ENCODE measurements around the gene TMEM270.
"Not testable (repeated sequence)": the region's sequence is repeated elsewhere in the genome, so short reads cannot be mapped to it uniquely, and the experiment has no call there.

The TMEM270 gene, protein sequence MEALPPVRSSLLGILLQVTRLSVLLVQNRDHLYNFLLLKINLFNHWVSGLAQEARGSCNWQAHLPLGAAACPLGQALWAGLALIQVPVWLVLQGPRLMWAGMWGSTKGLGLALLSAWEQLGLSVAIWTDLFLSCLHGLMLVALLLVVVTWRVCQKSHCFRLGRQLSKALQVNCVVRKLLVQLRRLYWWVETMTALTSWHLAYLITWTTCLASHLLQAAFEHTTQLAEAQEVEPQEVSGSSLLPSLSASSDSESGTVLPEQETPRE

GRCh38 chr7:73860859-73861258 is at the start of gene TMEM270:
TSS of gene TMEM270 (plus strand) at chr7:73861159. CDS start at chr7:73861195, 36 bp downstream.
- DNase-seq (ENCODE audit: low read depth) = no peak

DNA sequence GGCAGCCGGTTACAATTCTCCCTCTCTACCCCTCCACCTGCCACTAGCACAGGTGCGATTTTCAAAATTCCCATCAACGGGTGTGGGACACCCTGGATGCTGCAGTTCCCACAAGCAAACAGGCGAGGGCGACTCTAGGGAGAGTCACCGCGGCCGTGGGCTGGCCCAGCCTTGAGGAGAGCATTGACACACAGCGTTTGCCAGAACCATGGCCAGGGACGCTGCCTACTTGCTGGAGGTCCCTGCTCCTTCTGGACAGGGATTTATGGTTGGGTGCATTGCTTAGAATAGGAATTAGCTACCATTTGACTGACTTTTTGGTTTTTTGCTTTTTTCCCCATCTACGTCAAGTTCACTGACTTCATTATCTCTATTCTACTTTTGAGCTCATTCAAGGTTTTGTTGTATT is 49.2 kb upstream of the TMEM270 start:
- DNase-seq (ENCODE audit: low read depth) = peak; percentile 8

DNA sequence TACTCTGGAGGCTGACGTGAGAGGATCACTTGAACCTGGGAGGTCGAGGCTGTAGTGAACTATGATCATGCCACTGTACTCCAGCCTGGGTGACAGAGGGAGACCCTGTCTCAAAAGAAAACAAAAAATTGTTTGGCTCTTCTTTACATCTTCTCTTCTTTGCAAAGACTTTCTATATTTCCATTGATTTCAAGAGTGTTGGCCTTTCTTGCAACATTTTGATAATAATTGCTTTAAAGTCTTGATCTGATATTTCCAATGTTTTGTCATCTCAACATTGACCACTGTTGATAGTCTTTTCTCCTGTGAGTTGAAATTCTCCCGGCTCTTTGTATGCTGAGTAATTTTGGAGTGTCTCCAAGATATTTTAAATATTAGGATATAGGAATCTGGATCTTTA is 48.0 kb upstream of the TMEM270 start:
- no peak for DNase-seq (ENCODE audit: low read depth)

DNA sequence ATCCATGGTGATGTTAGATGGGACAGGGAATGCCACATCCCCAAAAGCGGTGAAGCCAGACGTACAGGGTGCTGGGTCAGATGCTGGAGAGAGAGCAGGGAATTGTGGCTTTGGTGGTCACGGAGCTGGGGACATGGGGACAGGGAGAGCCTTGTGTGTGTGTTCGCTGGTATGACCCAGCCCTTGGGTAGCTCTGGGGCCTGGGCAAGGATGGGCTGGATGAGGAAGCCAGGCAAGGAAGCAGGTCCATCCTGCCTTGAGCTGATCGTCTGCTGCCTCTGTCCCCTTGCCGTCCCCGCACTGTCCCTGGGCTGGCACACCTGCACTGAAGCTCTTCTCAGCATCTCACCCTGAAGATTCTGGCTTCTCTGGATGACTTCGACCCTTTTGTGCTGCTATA is 45.5 kb upstream of the TMEM270 start:
- DNase-seq (ENCODE audit: low read depth) = no peak

- DNase-seq (ENCODE audit: low read depth) = no peak
Observed at GRCh38 chr7:73817121-73817520, 43.8 kb upstream of the TMEM270 start.

DNA sequence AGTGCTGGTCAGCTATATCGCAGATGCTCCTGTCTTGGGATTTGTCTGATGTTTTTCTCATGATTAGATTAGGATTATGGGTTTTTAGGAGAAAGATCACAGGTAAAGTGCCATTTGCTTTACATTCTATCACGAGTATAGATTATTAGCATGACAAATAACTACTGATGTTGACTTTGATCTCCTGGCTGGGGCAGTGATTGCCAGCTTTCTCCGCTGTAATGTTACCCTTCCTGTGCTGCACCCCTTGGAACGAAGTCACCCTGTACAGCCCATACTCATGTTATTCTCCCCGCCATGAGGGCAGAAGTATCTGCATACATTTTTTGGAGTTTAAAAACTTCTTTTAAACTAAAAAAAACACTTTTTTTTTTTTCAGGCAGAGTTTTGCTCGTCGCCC is 40.9 kb upstream of the TMEM270 start:
- DNase-seq (ENCODE audit: low read depth) = no peak

DNA sequence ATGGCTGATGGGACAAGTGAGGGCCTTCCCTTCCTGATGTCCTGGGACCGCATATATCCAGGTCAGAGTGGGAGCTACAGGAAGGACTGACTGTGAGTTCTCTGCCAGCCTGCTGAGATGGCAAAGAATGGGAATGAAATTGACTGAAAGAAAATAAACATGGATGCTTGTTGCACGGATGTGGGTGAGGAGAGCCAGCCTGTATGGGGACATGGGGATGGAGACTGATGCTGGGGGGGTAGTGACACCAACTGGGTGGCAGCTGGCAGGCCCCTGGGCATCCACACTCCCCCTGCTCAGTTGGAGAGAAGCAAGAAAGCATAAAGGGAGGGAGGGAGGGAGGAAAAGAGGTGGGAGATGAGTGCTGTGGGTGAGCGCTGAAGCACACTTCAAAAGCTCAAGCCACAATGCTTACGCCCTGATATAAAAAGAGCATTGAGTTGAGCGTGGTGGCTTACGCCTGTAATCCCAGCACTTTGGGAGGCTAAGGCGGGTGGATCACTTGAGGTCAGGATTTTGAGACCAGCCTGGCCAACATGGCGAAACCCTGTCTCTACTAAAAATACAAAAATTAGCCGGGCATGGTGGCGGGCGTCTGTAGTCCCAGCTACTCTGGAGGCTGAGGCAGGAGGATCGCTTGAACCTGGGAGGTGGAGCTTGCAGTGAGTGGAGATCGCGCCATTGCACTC is 39.2 kb upstream of the TMEM270 start:
- not testable (repeated sequence) for DNase-seq (ENCODE audit: low read depth)

DNA sequence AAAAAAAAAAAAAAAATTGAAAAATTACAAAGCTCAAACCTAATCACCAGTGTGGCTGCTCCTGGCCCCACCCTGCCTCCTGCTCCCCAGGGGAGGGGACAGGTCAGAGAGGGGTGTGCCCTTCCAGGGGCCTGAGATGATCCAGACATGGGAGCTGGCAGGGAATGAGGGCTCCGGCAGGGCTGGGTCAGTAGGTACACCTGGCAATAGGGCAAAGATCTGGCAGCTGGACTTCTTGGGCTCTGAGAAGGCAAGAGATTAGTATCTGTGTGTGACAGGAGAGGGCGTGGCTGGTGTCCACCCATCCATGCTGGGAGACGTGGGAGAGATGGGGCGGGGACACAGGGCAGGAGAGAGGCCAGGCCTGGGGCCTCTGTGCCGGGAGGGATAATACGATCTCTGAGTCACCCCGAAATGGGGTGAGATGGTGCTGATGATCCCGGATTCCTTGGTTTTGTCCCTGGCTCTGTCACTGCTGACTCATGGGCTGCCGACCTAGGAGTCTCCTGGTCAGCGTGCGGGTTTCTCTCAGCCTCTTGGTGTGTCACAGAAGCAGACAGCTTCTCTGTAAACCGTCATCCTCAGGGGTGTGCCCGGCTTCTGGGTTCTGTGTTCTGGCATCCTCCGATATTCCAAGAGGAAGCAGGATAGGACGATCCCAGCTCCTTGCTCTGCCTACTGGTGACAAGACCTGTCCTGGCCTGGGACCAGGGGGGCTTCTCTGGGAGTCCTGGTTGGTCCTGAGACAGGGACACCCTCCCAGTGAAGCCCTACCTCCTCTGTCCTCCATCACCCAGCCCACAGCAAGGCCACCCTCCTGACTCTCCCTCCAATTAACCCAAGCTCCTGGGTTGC is 38.4 kb upstream of the TMEM270 start:
- no peak for DNase-seq (ENCODE audit: low read depth)

DNA sequence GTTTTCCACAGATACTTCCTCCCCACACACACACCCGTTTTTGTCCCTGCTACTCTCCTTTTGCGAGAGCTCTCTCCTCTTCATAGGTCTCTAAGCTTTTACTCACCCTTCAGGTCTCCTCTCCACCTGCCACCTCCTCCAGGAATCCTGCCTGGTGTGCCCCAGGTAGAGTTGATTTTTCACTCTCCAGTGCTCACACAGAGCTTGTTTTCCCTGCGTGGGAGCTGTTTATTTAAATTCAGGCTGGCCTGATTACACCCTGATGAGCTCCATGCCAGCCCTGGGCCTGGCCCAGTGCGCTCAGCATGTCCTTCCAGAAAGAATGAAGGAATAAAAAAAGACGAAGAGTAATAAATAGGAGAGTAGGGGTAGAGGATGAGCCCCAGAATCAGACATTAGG is 37.7 kb upstream of the TMEM270 start:
- DNase-seq (ENCODE audit: low read depth) = no peak

DNA sequence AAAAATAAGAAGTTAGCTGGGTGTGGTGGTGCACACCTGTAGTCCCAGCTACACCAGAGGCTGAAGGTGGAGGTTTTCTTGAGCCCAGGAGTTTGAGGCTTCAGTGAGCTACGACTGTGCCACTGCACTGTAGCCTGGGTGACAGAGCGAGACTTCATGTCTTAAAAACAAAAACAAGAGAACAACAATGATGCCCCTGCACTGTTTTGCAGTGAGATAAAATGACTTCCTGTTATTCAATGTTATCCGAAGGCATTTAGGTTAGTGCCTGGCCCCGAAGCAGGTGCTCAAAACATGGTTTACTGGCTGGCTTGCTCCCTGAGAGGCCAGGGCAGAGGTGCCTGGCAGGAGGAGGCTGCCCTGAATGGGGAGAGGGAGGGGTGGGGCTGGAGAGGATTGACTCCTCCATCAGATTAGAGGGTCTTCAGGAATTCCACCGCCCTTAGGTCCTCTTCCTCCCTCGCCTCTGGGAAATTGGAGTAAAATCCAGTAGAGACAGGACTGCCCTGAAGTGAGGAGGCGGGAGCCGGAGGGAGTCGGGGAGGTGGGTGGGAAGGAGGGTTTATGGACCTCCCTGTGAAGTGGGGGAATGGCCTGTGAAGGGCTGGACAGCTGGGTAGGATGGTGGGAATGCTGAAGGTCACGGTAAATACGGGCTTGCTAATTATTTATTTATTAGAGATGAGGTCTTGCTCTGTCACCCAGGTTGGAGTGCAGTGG is 36.9 kb upstream of the TMEM270 start:
- DNase-seq (ENCODE audit: low read depth) = no peak

GRCh38 chr7:73824986-73825385 is 36.0 kb upstream of the TMEM270 start:
- no peak for DNase-seq (ENCODE audit: low read depth)

DNA sequence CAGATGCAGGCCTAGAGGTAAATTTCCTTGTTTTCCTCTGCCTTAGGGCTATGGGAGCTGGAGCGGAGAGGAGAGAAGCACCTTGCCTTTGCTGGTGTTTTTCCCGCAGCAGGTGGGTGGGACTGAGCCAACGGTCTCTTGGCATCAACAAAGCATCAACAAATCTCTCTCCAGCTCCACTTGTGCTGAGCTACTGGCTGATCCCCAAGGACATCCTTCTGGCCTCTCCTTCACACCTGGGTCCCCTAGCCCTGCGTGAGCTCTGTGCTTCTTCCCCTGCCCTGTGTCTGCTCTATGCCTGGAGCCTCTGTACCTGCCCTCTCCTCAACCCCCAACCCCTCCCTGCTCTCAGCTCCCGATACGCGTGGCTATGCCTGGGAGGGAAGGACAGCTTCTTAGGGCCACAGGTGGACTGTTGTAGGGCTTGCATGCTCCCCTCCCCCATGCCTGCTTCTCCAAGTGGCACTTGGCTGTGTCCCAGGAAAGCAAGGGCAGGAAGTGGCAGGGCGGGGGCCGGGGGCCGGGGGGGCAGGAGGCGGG is 33.3 kb upstream of the TMEM270 start:
- no peak for DNase-seq (ENCODE audit: low read depth)

DNA sequence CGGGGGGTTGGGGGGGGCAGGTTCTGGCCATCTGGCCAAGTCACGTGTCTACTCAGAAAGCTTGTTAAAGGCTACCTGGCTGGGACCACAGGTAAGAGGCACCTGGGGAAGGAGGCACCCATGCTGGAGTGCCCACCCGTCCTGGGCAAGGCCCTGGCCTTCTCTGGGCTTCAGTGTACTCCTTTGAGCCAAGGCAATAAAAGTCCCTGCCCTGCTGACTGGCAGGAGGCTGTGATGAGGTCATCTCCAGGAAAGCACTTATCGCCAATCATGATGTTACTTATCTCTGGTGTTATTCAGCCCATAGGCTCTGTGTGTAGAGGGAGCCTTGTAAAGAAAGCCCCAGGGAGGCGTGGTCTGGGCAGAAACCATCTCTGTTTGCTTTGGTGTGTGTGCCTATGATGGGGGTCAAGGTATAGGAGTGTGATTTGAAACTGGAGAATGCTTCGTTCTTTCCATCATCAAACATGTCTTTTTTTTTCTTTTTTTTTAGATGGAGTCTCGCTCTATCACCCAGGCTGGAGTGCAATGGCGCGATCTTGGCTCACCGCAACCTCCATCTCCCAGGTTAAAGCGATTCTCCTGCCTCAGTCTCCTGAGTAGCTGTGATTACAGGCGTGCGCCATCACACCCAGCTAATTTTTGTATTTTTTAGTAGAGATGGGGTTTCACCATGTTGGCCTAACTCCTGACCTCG is 32.7 kb upstream of the TMEM270 start:
- no peak for DNase-seq (ENCODE audit: low read depth)

- no peak for DNase-seq (ENCODE audit: low read depth)
Observed at GRCh38 chr7:73828972-73829371, 32.0 kb upstream of the TMEM270 start.

- DNase-seq (ENCODE audit: low read depth) = no peak
Observed at GRCh38 chr7:73829505-73829904, 31.5 kb upstream of the TMEM270 start.

DNA sequence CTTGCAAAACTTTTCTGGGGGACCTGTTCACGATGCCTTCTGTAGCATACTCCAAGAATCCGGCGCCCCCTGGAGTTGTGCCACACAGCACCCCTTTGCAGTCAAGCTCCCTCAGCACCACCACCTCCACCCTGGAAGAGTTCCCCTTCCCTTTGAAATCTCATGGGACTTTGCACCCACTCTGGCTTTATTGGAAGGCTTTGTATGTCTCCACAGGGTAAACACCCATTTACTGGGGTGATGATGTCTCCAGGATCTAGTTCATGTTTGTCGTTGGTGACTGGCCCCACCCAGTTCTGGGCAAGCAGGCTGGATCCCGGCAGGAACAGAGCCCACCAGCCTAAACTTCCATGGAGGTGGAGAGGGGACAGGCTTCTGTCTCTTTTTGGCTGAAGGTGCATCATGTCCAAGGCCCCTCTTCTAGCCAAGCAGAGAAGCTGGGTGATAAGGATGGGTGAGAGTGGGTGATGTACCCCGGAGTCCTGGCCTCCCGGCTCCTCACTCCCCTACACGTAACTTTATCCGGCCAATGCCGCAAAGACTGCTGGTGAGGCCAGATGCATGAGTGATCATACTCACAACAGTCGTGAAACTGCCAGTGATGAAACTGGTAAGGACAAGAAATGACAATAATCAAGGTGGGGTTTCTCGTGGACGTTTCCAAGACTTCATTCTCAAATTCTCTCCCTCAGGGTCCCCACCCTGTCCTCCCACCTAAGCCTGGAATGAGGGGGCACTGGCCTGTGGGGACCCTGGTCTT is 30.9 kb upstream of the TMEM270 start:
- no peak for DNase-seq (ENCODE audit: low read depth)

GRCh38 chr7:73830681-73831583 is 30.0 kb upstream of the TMEM270 start, which contains the start of gene CLDN4:
TSS of gene CLDN4 (plus strand) at chr7:73830996. CDS start at chr7:73831202, 206 bp downstream.
- DNase-seq (ENCODE audit: low read depth) = no peak

DNA sequence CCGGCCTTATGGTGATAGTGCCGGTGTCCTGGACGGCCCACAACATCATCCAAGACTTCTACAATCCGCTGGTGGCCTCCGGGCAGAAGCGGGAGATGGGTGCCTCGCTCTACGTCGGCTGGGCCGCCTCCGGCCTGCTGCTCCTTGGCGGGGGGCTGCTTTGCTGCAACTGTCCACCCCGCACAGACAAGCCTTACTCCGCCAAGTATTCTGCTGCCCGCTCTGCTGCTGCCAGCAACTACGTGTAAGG is 29.4 kb upstream of the TMEM270 start:
- no peak for DNase-seq (ENCODE audit: low read depth)

GRCh38 chr7:73831834-73832651 is 28.9 kb upstream of the TMEM270 start:
- DNase-seq (ENCODE audit: low read depth) = no peak

Measured in T-helper 22 cell (primary cell).